Naive thymus-derived CD4-positive, alpha-beta T cell (primary cell): Measurements from ENCODE around the gene AKAP13. TPM values are rescaled to one million over a fixed set of nuclear protein-coding genes. Genes with fewer than 3 reads are reported as not detected.
A peak's percentile ranks its signal among the peaks of the same experiment; 100 is the strongest.

Experiments used
- ATAC-seq: fragments of 150-1000 bp; cut with Tn5 transposase; 2 replicates; pipeline ENCODE4 v1.10.0; 2021; ENCODE audit warnings: mild to moderate bottlenecking, moderate library complexity
- CTCF ChIA-PET: fragments of 350-600 bp; sonication (Branson Sonifier 250); formaldehyde crosslinking; loops from one replicate; lab custom pipeline; 2021; ENCODE audit warnings: antibody characterized with exemption; lab: Charles Lee
- POLR2A ChIA-PET: fragments of 350-600 bp; sonication (Branson Sonifier 250); formaldehyde crosslinking; loops from one replicate; lab custom pipeline; 2021; ENCODE audit warnings: antibody characterized with exemption, inconsistent platforms; lab: Charles Lee
- DNase-seq, 9 donors: peaks; one replicate each; pipeline versions ENCODE4 v3.0.0 to v3.0.0-alpha.2; 2020 to 2022; ENCODE audit warnings: mixed read lengths in 1 of 9
- H3K27ac ChIP-seq: one replicate; pipeline ENCODE4 v1.7.0; 2013; ENCODE audit warnings: mild to moderate bottlenecking, low read depth, low read length, moderate library complexity
- H3K27me3 ChIP-seq, 2 donors: one replicate each; pipeline ENCODE4 v1.7.0; 2013; ENCODE audit warnings: low read length in 2 of 2, mild to moderate bottlenecking in 2 of 2, moderate library complexity in 2 of 2; ENCODE audit not compliant: control insufficient read depth in 2 of 2, insufficient read depth in 2 of 2
- H3K36me3 ChIP-seq, 3 experiments: 1 replicate in 2 of 3; 2 replicates in 1 of 3; pipeline ENCODE4 v1.7.0; 2013; ENCODE audit warnings: low read length in 3 of 3, mild to moderate bottlenecking in 3 of 3, moderate library complexity in 1 of 3; ENCODE audit not compliant: insufficient read depth in 3 of 3, control insufficient read depth in 2 of 3
- H3K4me1 ChIP-seq, 2 donors: one replicate each; pipeline ENCODE4 v1.7.0; 2013; ENCODE audit warnings: low read length in 2 of 2, mild to moderate bottlenecking in 2 of 2, moderate library complexity in 1 of 2; ENCODE audit not compliant: control insufficient read depth in 2 of 2, insufficient read depth in 2 of 2
- H3K4me3 ChIP-seq: 2 replicates; pipeline ENCODE4 v1.7.0; 2013; ENCODE audit warnings: mild to moderate bottlenecking, low read length
- H3K9me3 ChIP-seq, 3 experiments: 1 replicate in 2 of 3; 2 replicates in 1 of 3; pipeline ENCODE4 v1.7.0; 2013; ENCODE audit warnings: low read length in 3 of 3; ENCODE audit not compliant: control insufficient read depth in 2 of 3
- H3K27ac Mint-ChIP-seq, 9 donors: one replicate each; pipeline ENCODE4 v1.8.0; 2020 to 2022; ENCODE audit warnings: mixed read lengths in 9 of 9, mild to moderate bottlenecking in 8 of 9, moderate library complexity in 5 of 9, inconsistent platforms in 2 of 9
- H3K27me3 Mint-ChIP-seq, 5 donors: one replicate each; pipeline ENCODE4 v1.8.0; 2021 to 2022; ENCODE audit warnings: mixed read lengths in 5 of 5, mild to moderate bottlenecking in 1 of 5
- H3K36me3 Mint-ChIP-seq, 5 donors: one replicate each; pipeline ENCODE4 v1.8.0; 2020 to 2022; ENCODE audit warnings: mixed read lengths in 5 of 5, mild to moderate bottlenecking in 3 of 5, inconsistent platforms in 1 of 5
- H3K4me1 Mint-ChIP-seq, 7 donors: one replicate each; pipeline ENCODE4 v1.8.0; 2020 to 2022; ENCODE audit warnings: mixed read lengths in 7 of 7, mild to moderate bottlenecking in 3 of 7, inconsistent platforms in 1 of 7
- H3K4me3 Mint-ChIP-seq, 10 donors: one replicate each; pipeline ENCODE4 v1.8.0; 2020 to 2022; ENCODE audit warnings: mild to moderate bottlenecking in 10 of 10, mixed read lengths in 10 of 10, moderate library complexity in 6 of 10, inconsistent platforms in 2 of 10
- H3K9me3 Mint-ChIP-seq, 11 donors: one replicate each; pipeline ENCODE4 v1.8.0; 2020 to 2022; ENCODE audit warnings: mixed read lengths in 11 of 11, mild to moderate bottlenecking in 4 of 11, inconsistent platforms in 1 of 11, moderate library complexity in 1 of 11
- intact Hi-C, 2 donors: fragments of 100-400 bp; cut with micrococcal nuclease; formaldehyde crosslinking; loops; one replicate each; pipeline ENCODE4 v1.15.1; 2023
- polyA plus RNA-seq, 2 donors: library from polyadenylated mRNA; unstranded; fragments of 300-500 nt; fragmentation: Illumina TruSeq; gene quantifications; one replicate each; pipeline ENCODE4 v1.2.3, GENCODE V29; 2021
- total RNA-seq, 6 experiments: library from RNA in 5 of 6; stranded (reverse) in 5 of 6; gene quantifications; 1 replicate in 5 of 6; 2 replicates in 1 of 6; pipeline ENCODE4 v1.2.3 and lab custom pipeline; 2021 to 2026

Gene AKAP13
- total and polyA plus RNA-seq, 7 experiments from 2014 or later: 108 to 400 (median 231) TPM

- H3K9me3 Mint-ChIP-seq: peaks cover 0 to 2% (median 0%) of the 10 kb centered on the region in 11 donors
- ChIA-PET POLR2A (no interaction called here), CTCF (no interaction called here)
- Histone ChIP-seq H3K27ac (no peak overlapping the region), H3K27me3 (no peaks in the 10 kb centered on the region), H3K4me1 (peaks cover 18 to 23% of the 10 kb centered on the region in 2 donors), H3K4me3 (no peak overlapping the region), H3K36me3 (no peaks in the 10 kb centered on the region), H3K9me3 (no peaks in the 10 kb centered on the region)
- H3K36me3 Mint-ChIP-seq: peaks cover 0 to 8% (median 0%) of the 10 kb centered on the region in 5 donors
- H3K27ac Mint-ChIP-seq: no peak overlapping the region
- DNase-seq: no peak
- H3K27me3 Mint-ChIP-seq: no peaks in the 10 kb centered on the region
- intact Hi-C loops: loop anchor here (5.0 kb wide), 1 partner anchor 373 kb away; no protein-coding TSS in a partner anchor
- H3K4me3 Mint-ChIP-seq: no peak overlapping the region
- H3K4me1 Mint-ChIP-seq: peaks cover 22 to 37% (median 36%) of the 10 kb centered on the region in 7 donors
- no peak for ATAC-seq
These were observed 46.2 kb upstream of the AKAP13 start for GRCh38 chr15:85334241-85334640.

- no peak overlapping the region for H3K4me3 Mint-ChIP-seq
- H3K27me3 Mint-ChIP-seq: no peaks in the 10 kb centered on the region
- no peaks in the 10 kb centered on the region for H3K27me3 ChIP-seq
- H3K4me1 ChIP-seq: peaks cover 14 to 17% of the 10 kb centered on the region in 2 donors
- ATAC-seq (no peak), DNase-seq (no peak)
- peaks cover 0 to 8% (median 0%) of the 10 kb centered on the region in 5 donors for H3K36me3 Mint-ChIP-seq
- no peak overlapping the region for H3K27ac ChIP-seq
- H3K9me3 Mint-ChIP-seq: peaks cover 0 to 2% (median 0%) of the 10 kb centered on the region in 11 donors
- no peak overlapping the region for H3K4me3 ChIP-seq
- peaks cover 19 to 26% (median 24%) of the 10 kb centered on the region in 7 donors for H3K4me1 Mint-ChIP-seq
- H3K9me3 ChIP-seq: no peaks in the 10 kb centered on the region
- intact Hi-C loops: no loop called here
- H3K27ac Mint-ChIP-seq: no peak overlapping the region
- ChIA-PET POLR2A (interaction anchor here (0.9 kb wide), 1 partner anchor 54 kb away, joined by 3 read pairs; no protein-coding TSS in a partner anchor), CTCF (no interaction called here)
- no peaks in the 10 kb centered on the region for H3K36me3 ChIP-seq
These were observed 45.0 kb upstream of the AKAP13 start for GRCh38 chr15:85335193-85335942.

DNA sequence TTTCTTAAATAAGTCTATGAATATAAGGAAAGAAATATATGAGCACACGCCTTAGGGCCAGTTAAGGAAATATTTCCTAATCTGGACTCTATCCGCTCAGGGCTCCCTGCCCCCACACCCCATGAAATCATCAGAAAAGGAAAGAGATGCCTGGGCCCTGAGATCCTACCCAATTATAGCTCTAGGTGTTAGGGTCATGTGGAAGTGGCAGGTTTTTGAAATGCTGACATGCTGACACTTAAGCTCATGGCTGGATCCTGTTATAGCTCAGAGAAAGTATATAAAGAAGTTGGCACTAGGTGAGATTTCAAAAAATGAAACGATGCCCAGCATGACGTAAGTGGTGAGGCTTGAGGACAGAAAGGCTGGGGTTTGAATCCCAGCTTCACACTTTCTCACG lies 43.5 kb upstream of the AKAP13 start:
- Histone ChIP-seq H3K9me3 (no peaks in the 10 kb centered on the region), H3K4me3 (no peak overlapping the region), H3K27ac (no peak overlapping the region), H3K36me3 (no peaks in the 10 kb centered on the region), H3K27me3 (no peaks in the 10 kb centered on the region), H3K4me1 (peaks cover under 1 to 2% of the 10 kb centered on the region in 2 donors)
- H3K36me3 Mint-ChIP-seq: no peaks in the 10 kb centered on the region
- DNase-seq (no peak), ATAC-seq (no peak)
- ChIA-PET POLR2A (interaction anchor here (0.6 kb wide), 1 partner anchor 34 kb away, joined by 3 read pairs; no protein-coding TSS in a partner anchor), CTCF (no interaction called here)
- H3K4me3 Mint-ChIP-seq: no peak overlapping the region
- intact Hi-C loops: no loop called here
- peaks cover 0 to 1% (median 0%) of the 10 kb centered on the region in 11 donors for H3K9me3 Mint-ChIP-seq
- no peaks in the 10 kb centered on the region for H3K27me3 Mint-ChIP-seq
- H3K27ac Mint-ChIP-seq: no peak overlapping the region
- H3K4me1 Mint-ChIP-seq: peaks cover 5 to 11% (median 9%) of the 10 kb centered on the region in 7 donors

DNA sequence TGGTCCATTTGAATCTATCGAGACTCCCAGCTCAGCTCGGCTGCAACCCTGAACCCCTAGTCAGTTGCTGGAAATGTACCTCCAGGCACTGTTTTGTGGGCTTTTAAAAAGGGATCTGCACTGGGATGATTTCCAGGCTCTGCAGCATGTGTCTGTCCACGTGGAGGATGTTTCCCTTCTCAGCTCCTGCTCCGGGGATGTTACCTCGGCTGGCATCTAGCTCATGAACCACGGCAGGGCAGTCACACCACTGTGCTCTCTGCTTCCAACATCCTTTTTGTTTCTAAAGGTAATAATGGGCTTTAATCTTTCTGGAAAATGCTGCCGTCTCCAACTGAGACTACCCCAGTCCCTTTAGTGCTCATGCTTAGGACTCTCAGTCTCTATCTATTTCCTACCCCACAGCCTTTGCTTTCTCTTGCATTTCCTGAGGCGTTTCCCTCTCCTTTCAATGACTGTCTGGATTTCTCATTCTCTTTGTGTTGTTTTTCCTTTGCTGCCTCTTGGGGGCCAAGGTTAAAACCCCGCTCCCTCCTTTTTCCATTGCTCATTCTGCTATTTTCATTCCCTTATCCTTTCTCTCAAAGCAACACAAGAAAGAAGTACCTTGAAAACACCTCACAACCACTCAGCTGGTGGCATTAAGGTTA lies 42.9 kb upstream of the AKAP13 start:
- no peaks in the 10 kb centered on the region for H3K27me3 ChIP-seq
- Mint-ChIP-seq H3K9me3 (peaks cover 0 to 1% (median 0%) of the 10 kb centered on the region in 11 donors), H3K4me3 (no peak overlapping the region), H3K27ac (peak overlapping the region in 1 of 9 donors; percentile 17), H3K36me3 (no peaks in the 10 kb centered on the region), H3K4me1 (peaks cover 5 to 11% (median 7%) of the 10 kb centered on the region in 7 donors), H3K27me3 (peaks cover 0 to 2% (median 0%) of the 10 kb centered on the region in 5 donors)
- no peaks in the 10 kb centered on the region for H3K9me3 ChIP-seq
- ChIA-PET CTCF (no interaction called here), POLR2A (interaction anchor here (0.6 kb wide), 1 partner anchor 34 kb away, joined by 3 read pairs; no protein-coding TSS in a partner anchor)
- no peaks in the 10 kb centered on the region for H3K4me1 ChIP-seq
- DNase-seq (no peak), ATAC-seq (no peak)
- no peak overlapping the region for H3K27ac ChIP-seq
- no peak overlapping the region for H3K4me3 ChIP-seq
- no peaks in the 10 kb centered on the region for H3K36me3 ChIP-seq
- intact Hi-C loops: no loop called here

DNA sequence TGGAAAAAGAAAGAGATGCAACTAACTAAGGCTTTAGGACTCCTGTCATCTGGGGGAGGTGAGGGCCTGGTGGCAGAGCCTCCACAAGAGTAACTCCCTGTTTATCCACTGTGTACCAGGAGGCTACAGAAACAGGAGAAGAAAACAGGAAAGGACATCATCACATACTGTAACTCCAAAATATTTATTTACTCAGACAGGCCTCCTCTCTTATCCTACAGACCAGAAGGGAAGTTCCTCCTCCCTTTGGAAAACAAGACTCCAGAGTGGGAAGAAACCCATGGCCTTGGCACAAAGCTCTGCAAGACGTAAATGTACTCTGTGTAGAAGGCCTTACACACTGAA lies 40.1 kb upstream of the AKAP13 start:
- Histone ChIP-seq H3K36me3 (no peaks in the 10 kb centered on the region), H3K4me1 (no peaks in the 10 kb centered on the region), H3K4me3 (no peak overlapping the region), H3K27me3 (no peaks in the 10 kb centered on the region), H3K9me3 (no peaks in the 10 kb centered on the region), H3K27ac (no peak overlapping the region)
- Mint-ChIP-seq H3K4me3 (no peak overlapping the region), H3K27ac (no peak overlapping the region), H3K4me1 (peaks cover 0 to 4% (median 0%) of the 10 kb centered on the region in 7 donors), H3K9me3 (peaks cover 0 to 1% (median 0%) of the 10 kb centered on the region in 11 donors), H3K27me3 (peaks cover 0 to 2% (median 0%) of the 10 kb centered on the region in 5 donors), H3K36me3 (no peaks in the 10 kb centered on the region)
- no peak for ATAC-seq
- CTCF ChIA-PET: no interaction called here
- no peak for DNase-seq
- POLR2A ChIA-PET: no interaction called here
- intact Hi-C loops: no loop called here

DNA sequence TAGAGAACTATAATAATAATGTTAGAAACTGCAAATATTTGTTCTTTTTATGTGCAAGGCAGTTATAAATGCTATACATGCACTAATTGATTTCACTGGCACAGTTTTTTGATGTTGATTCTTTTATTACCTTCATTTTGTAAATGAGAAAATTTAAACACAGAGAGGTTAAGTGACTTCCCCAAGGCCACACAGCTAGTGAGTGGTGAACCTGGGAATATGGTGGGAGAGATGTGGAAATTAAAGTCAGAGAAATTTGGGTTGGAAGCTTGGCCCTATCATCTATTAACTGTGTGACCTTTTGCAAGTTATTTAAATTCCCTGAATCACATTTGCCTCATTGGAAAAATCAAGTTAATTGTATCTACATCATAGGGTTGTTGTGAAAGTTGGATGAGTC lies 39.6 kb upstream of the AKAP13 start:
- Histone ChIP-seq H3K27me3 (no peaks in the 10 kb centered on the region), H3K27ac (no peak overlapping the region), H3K9me3 (no peaks in the 10 kb centered on the region), H3K36me3 (no peaks in the 10 kb centered on the region), H3K4me1 (no peaks in the 10 kb centered on the region), H3K4me3 (no peak overlapping the region)
- ChIA-PET CTCF (no interaction called here), POLR2A (no interaction called here)
- ATAC-seq (no peak), DNase-seq (no peak)
- peaks cover 0 to 2% (median 0%) of the 10 kb centered on the region in 5 donors for H3K27me3 Mint-ChIP-seq
- peaks cover 0 to 1% (median 0%) of the 10 kb centered on the region in 11 donors for H3K9me3 Mint-ChIP-seq
- no peaks in the 10 kb centered on the region for H3K36me3 Mint-ChIP-seq
- intact Hi-C loops: no loop called here
- H3K4me3 Mint-ChIP-seq: no peak overlapping the region
- peak overlapping the region in 1 of 9 donors; percentile 72 for H3K27ac Mint-ChIP-seq
- H3K4me1 Mint-ChIP-seq: peaks cover 0 to 4% (median 0%) of the 10 kb centered on the region in 7 donors
